GM13976 (cell line): Measurements from ENCODE around the gene GLRX5.
"Not testable (repeated sequence)": the region's sequence is repeated elsewhere in the genome, so short reads cannot be mapped to it uniquely, and the experiment has no call there.

Source experiments
- DNase-seq: peaks from one replicate; pipeline ENCODE4 v3.0.0; 2012; ENCODE audit warnings: low spot score
- CTCF ChIP-seq: IDR thresholded peaks from 2 replicates; pipeline ENCODE4 v1.5.1; 2012; ENCODE audit warnings: borderline replicate concordance, mild to moderate bottlenecking; ENCODE audit not compliant: insufficient read depth; ENCODE audit errors: extremely low read depth, missing control alignments, control extremely low read depth
- in situ Hi-C: fragments of 300-500 bp; cut with MboI; formaldehyde crosslinking; loops from one replicate; pipeline ENCODE4 v1.12.0; 2022; ENCODE audit warnings: low sequenced_read_pairs, mixed read lengths, inconsistent platforms; ENCODE audit not compliant: unreplicated experiment

GLRX5 gene

GRCh38 chr14:95504135-95505029 lies 30.5 kb upstream of the GLRX5 start:
- no peak for DNase-seq
- in situ Hi-C loops = no loop called here
- TF ChIP-seq CTCF = no peak

GRCh38 chr14:95505030-95505589 lies 29.7 kb upstream of the GLRX5 start:
- in situ Hi-C loops = no loop called here
- no peak for TF ChIP-seq CTCF
- DNase-seq = no peak

- no peak for DNase-seq
- no peak for TF ChIP-seq CTCF
- in situ Hi-C loops = no loop called here
Measured at GRCh38 chr14:95507174-95507573, 27.7 kb upstream of the GLRX5 start.

GRCh38 chr14:95507701-95508103 lies 27.1 kb upstream of the GLRX5 start:
- in situ Hi-C loops = no loop called here
- DNase-seq = no peak

GRCh38 chr14:95508377-95508776 lies 26.5 kb upstream of the GLRX5 start:
- no peak for DNase-seq
- in situ Hi-C loops = no loop called here
- no peak for TF ChIP-seq CTCF

More at GRCh38 chr14:95507701-95508103, 27.1 kb upstream of the GLRX5 start:
- no peak for TF ChIP-seq CTCF

- in situ Hi-C loops = no loop called here
- DNase-seq = no peak
- no peak for TF ChIP-seq CTCF
Measured at GRCh38 chr14:95509495-95509894, 25.4 kb upstream of the GLRX5 start.

GRCh38 chr14:95510344-95510743 lies 24.5 kb upstream of the GLRX5 start:
- DNase-seq, in situ Hi-C loops: not testable (repeated sequence)
